Nephron progenitor cell (in vitro differentiated cells): ENCODE measurements around the gene PLEKHA6.

ENCODE experiments used
- DNase-seq: peaks from one replicate; pipeline ENCODE4 v3.0.0; 2021
- H3K27ac Mint-ChIP-seq: 2 replicates; pipeline ENCODE4 v1.8.0; 2021; ENCODE audit warnings: mild to moderate bottlenecking, moderate library complexity, mixed read lengths
- H3K27me3 Mint-ChIP-seq: 2 replicates; pipeline ENCODE4 v1.8.0; 2021; ENCODE audit warnings: mild to moderate bottlenecking, low read depth, mixed read lengths; ENCODE audit not compliant: poor library complexity
- H3K36me3 Mint-ChIP-seq: 2 replicates; pipeline ENCODE4 v1.8.0; 2021; ENCODE audit warnings: low read depth, mixed read lengths
- H3K4me1 Mint-ChIP-seq: 2 replicates; pipeline ENCODE4 v1.8.0; 2021; ENCODE audit warnings: mixed read lengths
- H3K4me3 Mint-ChIP-seq: 2 replicates; pipeline ENCODE4 v1.8.0; 2021; ENCODE audit warnings: mild to moderate bottlenecking, moderate library complexity, mixed read lengths
- H3K9me3 Mint-ChIP-seq: 2 replicates; pipeline ENCODE4 v1.8.0; 2021; ENCODE audit warnings: mild to moderate bottlenecking, moderate library complexity, mixed read lengths
- TF ChIP-seq, protein P1 (sequence below): fragments of 200-600 bp; sonication (generic); IDR thresholded peaks from 2 replicates; pipeline ENCODE4 v1.5.0; 2021; ENCODE audit warnings: antibody characterized with exemption

Gene PLEKHA6

DNA sequence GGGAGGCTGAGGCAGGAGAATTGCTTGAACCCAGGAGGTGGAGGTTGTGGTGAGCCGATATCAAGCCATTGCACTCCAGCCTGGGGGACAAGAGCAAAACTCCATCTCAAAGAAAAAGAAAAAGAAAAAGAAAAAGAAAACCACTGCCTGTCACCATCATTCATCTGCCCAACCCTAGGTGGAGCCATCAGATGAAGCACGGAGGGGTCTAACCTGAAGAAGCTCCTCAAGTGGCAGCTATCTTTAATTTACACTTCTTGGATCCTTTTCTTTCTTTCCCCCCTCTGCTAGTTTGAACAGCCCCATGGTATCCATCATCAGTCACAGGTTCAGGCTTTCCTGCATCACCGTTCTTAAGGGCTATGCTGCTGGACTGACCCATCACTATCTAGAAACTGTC is 57.0 kb downstream of the PLEKHA6 start:
- no peaks in the 10 kb centered on the region for H3K9me3 Mint-ChIP-seq
- H3K27ac Mint-ChIP-seq, result no peak overlapping the region
- peaks cover 19% of the 10 kb centered on the region for H3K4me1 Mint-ChIP-seq

DNA sequence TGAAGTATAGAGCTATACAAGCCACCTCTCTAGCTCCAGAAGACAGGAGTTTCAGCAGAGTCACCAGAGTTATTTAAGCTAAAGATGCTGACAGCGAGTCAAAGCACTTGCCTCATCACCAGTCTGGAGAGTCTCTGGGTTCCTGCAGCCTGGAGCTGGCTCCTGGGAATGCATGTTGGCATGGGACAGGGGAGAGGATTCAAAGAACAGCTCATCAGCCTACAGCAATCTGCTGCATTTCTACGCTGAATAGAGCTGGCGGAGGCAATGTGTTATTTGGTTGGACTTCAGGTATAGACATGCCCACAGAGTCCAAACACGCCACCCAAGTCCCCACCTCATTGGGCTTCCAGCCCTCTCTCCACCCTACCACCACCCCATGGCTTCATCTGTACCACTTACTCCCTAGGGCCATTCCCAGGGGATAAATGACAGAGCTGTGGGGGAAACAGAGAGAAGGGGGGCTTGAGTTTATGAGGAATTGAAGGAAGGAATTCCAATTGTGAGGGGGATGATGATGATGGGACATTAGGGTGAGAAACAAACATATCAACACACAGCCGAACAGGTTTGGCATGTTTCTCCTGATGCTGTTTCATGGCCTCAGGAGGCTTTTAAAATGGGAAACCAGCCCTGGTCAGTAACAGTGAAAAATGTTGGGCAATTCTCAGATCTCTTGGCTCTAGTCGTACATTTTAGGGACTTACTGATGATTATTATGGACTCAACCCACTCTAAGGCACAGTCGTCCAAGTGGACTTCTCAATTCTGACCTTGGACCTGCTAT is 58.4 kb downstream of the PLEKHA6 start:
- H3K27ac Mint-ChIP-seq, result no peak overlapping the region
- no peak for DNase-seq
- H3K4me3 Mint-ChIP-seq, result no peak overlapping the region
- TF ChIP-seq, protein P1, sequence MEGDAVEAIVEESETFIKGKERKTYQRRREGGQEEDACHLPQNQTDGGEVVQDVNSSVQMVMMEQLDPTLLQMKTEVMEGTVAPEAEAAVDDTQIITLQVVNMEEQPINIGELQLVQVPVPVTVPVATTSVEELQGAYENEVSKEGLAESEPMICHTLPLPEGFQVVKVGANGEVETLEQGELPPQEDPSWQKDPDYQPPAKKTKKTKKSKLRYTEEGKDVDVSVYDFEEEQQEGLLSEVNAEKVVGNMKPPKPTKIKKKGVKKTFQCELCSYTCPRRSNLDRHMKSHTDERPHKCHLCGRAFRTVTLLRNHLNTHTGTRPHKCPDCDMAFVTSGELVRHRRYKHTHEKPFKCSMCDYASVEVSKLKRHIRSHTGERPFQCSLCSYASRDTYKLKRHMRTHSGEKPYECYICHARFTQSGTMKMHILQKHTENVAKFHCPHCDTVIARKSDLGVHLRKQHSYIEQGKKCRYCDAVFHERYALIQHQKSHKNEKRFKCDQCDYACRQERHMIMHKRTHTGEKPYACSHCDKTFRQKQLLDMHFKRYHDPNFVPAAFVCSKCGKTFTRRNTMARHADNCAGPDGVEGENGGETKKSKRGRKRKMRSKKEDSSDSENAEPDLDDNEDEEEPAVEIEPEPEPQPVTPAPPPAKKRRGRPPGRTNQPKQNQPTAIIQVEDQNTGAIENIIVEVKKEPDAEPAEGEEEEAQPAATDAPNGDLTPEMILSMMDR, result no peak
- no peaks in the 10 kb centered on the region for H3K9me3 Mint-ChIP-seq
- no peaks in the 10 kb centered on the region for H3K36me3 Mint-ChIP-seq
- H3K27me3 Mint-ChIP-seq, result peaks cover 73% of the 10 kb centered on the region
- H3K4me1 Mint-ChIP-seq, result peaks cover 14% of the 10 kb centered on the region

More for the DNA sequence above, 57.0 kb downstream of the PLEKHA6 start:
- TF ChIP-seq, protein P1, result no peak
- Mint-ChIP-seq H3K27me3 (peaks cover 84% of the 10 kb centered on the region), H3K36me3 (no peaks in the 10 kb centered on the region), H3K4me3 (no peak overlapping the region)
- no peak for DNase-seq

DNA sequence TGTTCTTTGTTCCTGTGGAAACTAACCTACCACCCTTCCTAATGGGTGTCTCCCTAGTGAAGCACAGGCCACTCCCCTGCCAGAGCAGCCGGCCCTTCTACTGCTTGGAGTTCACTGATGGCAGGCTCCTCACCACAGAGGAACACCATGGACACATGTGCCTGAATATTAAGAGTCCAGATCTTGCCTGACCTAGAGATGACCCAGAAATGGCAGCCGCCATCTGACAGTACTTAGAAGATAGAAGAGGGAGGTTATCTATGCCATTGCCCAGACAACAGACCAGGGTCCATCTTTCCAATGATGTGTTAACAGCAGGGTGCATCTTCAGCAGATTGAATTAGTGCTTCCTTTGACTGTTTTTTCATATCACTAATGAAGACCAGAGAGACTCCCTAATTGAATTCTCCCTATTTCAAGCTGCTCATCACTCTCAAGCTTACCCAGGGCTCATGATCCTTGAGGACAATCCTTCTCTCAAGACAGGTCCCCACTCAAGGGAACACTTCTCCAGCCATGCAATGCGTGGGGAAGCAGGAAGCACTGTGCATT is 59.8 kb downstream of the PLEKHA6 start:
- DNase-seq, result no peak
- Mint-ChIP-seq H3K27me3 (peaks cover 59% of the 10 kb centered on the region), H3K9me3 (no peaks in the 10 kb centered on the region), H3K4me3 (no peak overlapping the region), H3K27ac (no peak overlapping the region), H3K36me3 (no peaks in the 10 kb centered on the region), H3K4me1 (peaks cover 24% of the 10 kb centered on the region)
- TF ChIP-seq, protein P1, result no peak

DNA sequence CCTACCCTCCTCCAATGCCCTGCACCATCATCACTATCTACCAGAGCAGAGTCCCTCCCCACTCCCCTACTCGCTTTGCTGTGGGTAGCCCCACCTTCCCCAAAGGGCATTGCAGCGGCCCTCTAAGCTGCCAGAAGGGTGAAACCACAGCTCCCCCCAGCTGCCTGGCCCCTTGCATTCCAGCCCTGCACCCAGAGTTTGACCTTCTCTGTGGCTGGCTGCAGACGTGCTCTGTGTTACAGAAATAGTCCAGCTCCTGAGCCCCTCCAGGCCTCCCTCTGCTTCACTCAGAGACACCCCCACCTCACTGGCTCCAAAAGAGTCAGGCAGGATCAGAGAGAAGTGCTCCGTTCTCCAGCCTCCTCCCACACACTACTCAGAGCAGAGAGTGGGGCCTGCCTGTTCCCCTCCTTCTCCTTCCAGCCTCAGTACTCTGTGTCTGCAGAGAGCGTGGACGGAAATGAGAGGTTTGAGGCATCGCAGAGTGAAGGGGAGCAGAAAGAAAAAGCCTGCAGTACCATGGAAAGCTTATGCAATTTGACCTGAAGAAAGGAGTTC is 63.2 kb downstream of the PLEKHA6 start:
- peak overlapping the region; percentile 65 for H3K4me3 Mint-ChIP-seq
- no peaks in the 10 kb centered on the region for H3K36me3 Mint-ChIP-seq
- H3K27me3 Mint-ChIP-seq, result peaks cover 45% of the 10 kb centered on the region
- no peaks in the 10 kb centered on the region for H3K9me3 Mint-ChIP-seq
- peaks cover 48% of the 10 kb centered on the region for H3K4me1 Mint-ChIP-seq
- H3K27ac Mint-ChIP-seq, result peak overlapping the region; percentile 79
- DNase-seq, result peak; percentile 35
- TF ChIP-seq, protein P1, result no peak

DNA sequence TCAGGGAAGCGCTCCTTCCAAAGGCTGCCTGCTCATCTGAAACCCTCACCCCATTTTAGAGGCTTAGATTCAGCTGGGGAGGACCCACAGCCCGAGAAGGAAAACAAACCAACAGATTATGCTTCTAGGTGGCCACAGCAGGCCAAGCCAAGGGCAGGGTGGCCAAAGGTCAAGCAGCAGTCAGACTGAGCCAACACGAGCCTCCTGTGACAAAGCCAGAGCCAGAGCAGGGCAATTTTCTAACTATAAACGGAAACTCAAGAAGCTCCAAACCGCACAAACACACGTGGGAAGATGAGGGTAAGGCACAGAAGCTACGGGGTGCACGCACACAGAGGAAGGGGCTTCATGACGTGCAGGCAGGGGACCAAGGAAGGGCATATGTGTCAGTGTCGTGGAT is 64.1 kb downstream of the PLEKHA6 start:
- Mint-ChIP-seq H3K4me3 (peak overlapping the region; percentile 65), H3K27me3 (peaks cover 45% of the 10 kb centered on the region), H3K27ac (peak overlapping the region; percentile 79), H3K4me1 (peaks cover 48% of the 10 kb centered on the region), H3K9me3 (no peaks in the 10 kb centered on the region), H3K36me3 (no peaks in the 10 kb centered on the region)
- no peak for DNase-seq
- TF ChIP-seq, protein P1, result no peak
